Liver (tissue), 9 donors: ENCODE data around the gene RAI1. TPM values are rescaled to one million over a fixed set of nuclear protein-coding genes. Genes with fewer than 3 reads are reported as not detected.

Source experiments
- DNase-seq: peaks from one replicate; pipeline ENCODE4 v3.0.0-alpha.2; 2017; ENCODE audit warnings: low spot score
- H3K27ac ChIP-seq, 2 donors: one replicate each; pipeline ENCODE4 v1.7.0; 2013; ENCODE audit warnings: inconsistent platforms in 2 of 2, low read length in 2 of 2, control low read depth in 1 of 2, low read depth in 1 of 2, mild to moderate bottlenecking in 1 of 2
- H3K27me3 ChIP-seq, 4 donors: one replicate each; pipeline versions ENCODE4 v1.6.1 to v1.7.0; 2013; ENCODE audit warnings: low read length in 3 of 4, inconsistent platforms in 1 of 4, mild to moderate bottlenecking in 1 of 4, moderate library complexity in 1 of 4; ENCODE audit not compliant: control insufficient read depth in 4 of 4, insufficient read depth in 4 of 4
- H3K36me3 ChIP-seq, 4 donors: one replicate each; pipeline versions ENCODE4 v1.6.1 to v1.7.0; 2013; ENCODE audit warnings: low read length in 3 of 4, mild to moderate bottlenecking in 3 of 4, low read depth in 1 of 4, moderate library complexity in 1 of 4; ENCODE audit not compliant: control insufficient read depth in 4 of 4, insufficient read depth in 3 of 4
- H3K4me1 ChIP-seq, 4 donors: one replicate each; pipeline versions ENCODE4 v1.6.1 to v1.7.0; 2013; ENCODE audit warnings: low read length in 3 of 4, mild to moderate bottlenecking in 3 of 4, moderate library complexity in 1 of 4; ENCODE audit not compliant: control insufficient read depth in 4 of 4, insufficient read depth in 4 of 4
- H3K4me3 ChIP-seq, 3 donors: one replicate each; pipeline versions ENCODE4 v1.6.1 to v1.7.0; 2013; ENCODE audit warnings: low read length in 3 of 3, control low read depth in 1 of 3, low read depth in 1 of 3, mild to moderate bottlenecking in 1 of 3
- H3K9ac ChIP-seq, 2 donors: one replicate each; pipeline ENCODE4 v1.7.0; 2013; ENCODE audit warnings: low read length in 2 of 2, mild to moderate bottlenecking in 2 of 2, moderate library complexity in 2 of 2, control low read depth in 1 of 2, low read depth in 1 of 2
- H3K9me3 ChIP-seq, 4 donors: one replicate each; pipeline versions ENCODE4 v1.6.1 to v1.7.0; 2013; ENCODE audit warnings: low read length in 3 of 4; ENCODE audit not compliant: control insufficient read depth in 4 of 4
- CTCF ChIP-seq: fragments of 150-350 bp; IDR thresholded peaks from 2 replicates; pipeline ENCODE4 v1.5.1; 2017; ENCODE audit warnings: improper control_type of control experiment, low read depth, low read length; ENCODE audit not compliant: missing input control
- EGR1 ChIP-seq, 2 donors: IDR thresholded peaks; 2 replicates each; pipeline ENCODE4 v1.6.1; 2016 to 2018; ENCODE audit warnings: antibody characterized with exemption in 2 of 2, low read depth in 2 of 2
- FOXA1 ChIP-seq: IDR thresholded peaks from 2 replicates; pipeline ENCODE4 v1.6.1; 2016; ENCODE audit warnings: antibody characterized with exemption
- FOXA2 ChIP-seq: IDR thresholded peaks from 2 replicates; pipeline ENCODE4 v1.6.1; 2016; ENCODE audit warnings: antibody characterized with exemption
- GABPA ChIP-seq, 2 donors: IDR thresholded peaks in 1 of 2; conservative IDR thresholded peaks in 1 of 2; 2 replicates each; pipeline ENCODE4 v1.6.1; 2016; ENCODE audit warnings: antibody characterized with exemption in 2 of 2, mild to moderate bottlenecking in 1 of 2, moderate library complexity in 1 of 2
- HNF4A ChIP-seq, 2 donors: conservative IDR thresholded peaks; 2 replicates each; pipeline ENCODE4 v1.6.1; 2016; ENCODE audit warnings: antibody characterized with exemption in 2 of 2, mild to moderate bottlenecking in 2 of 2
- HNF4G ChIP-seq: IDR thresholded peaks from 2 replicates; pipeline ENCODE4 v1.6.1; 2016; ENCODE audit warnings: antibody characterized with exemption
- MAX ChIP-seq: IDR thresholded peaks from 2 replicates; pipeline ENCODE4 v1.6.1; 2016; ENCODE audit warnings: antibody characterized with exemption
- NR2F2 ChIP-seq: IDR thresholded peaks from 2 replicates; pipeline ENCODE4 v1.6.1; 2016; ENCODE audit warnings: antibody characterized with exemption
- RAD21 ChIP-seq, 2 donors: IDR thresholded peaks; 2 replicates each; pipeline ENCODE4 v1.6.1; 2016; ENCODE audit warnings: antibody characterized with exemption in 2 of 2, mild to moderate bottlenecking in 2 of 2
- RXRA ChIP-seq, 2 donors: IDR thresholded peaks; 2 replicates each; pipeline ENCODE4 v1.6.1; 2017 to 2018; ENCODE audit warnings: antibody characterized with exemption in 2 of 2, mild to moderate bottlenecking in 1 of 2
- SP1 ChIP-seq: IDR thresholded peaks from 2 replicates; pipeline ENCODE4 v1.6.1; 2018; ENCODE audit warnings: antibody characterized with exemption, mild to moderate bottlenecking
- TAF1 ChIP-seq: conservative IDR thresholded peaks from 2 replicates; pipeline ENCODE4 v1.6.1; 2016; ENCODE audit warnings: antibody characterized with exemption, mild to moderate bottlenecking
- YY1 ChIP-seq: IDR thresholded peaks from 2 replicates; pipeline ENCODE4 v1.6.1; 2016; ENCODE audit warnings: antibody characterized with exemption, mild to moderate bottlenecking
- WGBS: extraction: QIAGEN DNeasy Blood & Tissue Kit; methylation state at CpG from one replicate; pipeline ENCODE4 v1.1.7; 2013; 5-methylcytosine and 5-hydroxymethylcytosine counted together
- polyA plus RNA-seq, 2 donors: library from polyadenylated mRNA; stranded (reverse) in 1 of 2; unstranded in 1 of 2; fragments of 200-250 nt in 1 of 2; fragments of >200 nt in 1 of 2; fragmentation: Nextera tagmentation in 1 of 2; extraction: Ambion mirVana in 1 of 2; gene quantifications; one replicate each; pipeline versions ENCODE4 v1.2.1 to v1.2.3, GENCODE V29; 2013 to 2015
- total RNA-seq, 2 donors: library from RNA; depleted of rRNA; stranded (reverse); fragments of >200 nt; gene quantifications; one replicate each; pipeline ENCODE4 v1.2.3, GENCODE V29; 2014
- TF ChIP-seq, protein P1 (sequence below): IDR thresholded peaks from 2 replicates; pipeline ENCODE4 v1.6.1; 2016; ENCODE audit warnings: antibody characterized with exemption
- TF ChIP-seq, protein P2 (sequence below): IDR thresholded peaks from 2 replicates; pipeline ENCODE4 v1.6.1; 2016; ENCODE audit warnings: antibody characterized with exemption
- TF ChIP-seq, protein P3 (sequence below): IDR thresholded peaks from 2 replicates; pipeline ENCODE4 v1.6.1; 2016; ENCODE audit warnings: antibody characterized with exemption, mild to moderate bottlenecking
- donor health status: healthy.
- donor health status: healthy.
- donor health status: healthy.
- donor health status: healthy.
- donor health status: healthy.

The RAI1 gene
- total and polyA plus RNA-seq, 4 donors, result 0.57 to 7.6 (median 5.3) TPM

- Histone ChIP-seq H3K27ac (peak overlapping the region in 1 of 2 donors; percentile 66), H3K27me3 (no peaks in the 10 kb centered on the region), H3K9ac (peak overlapping the region in 1 of 2 donors; percentile 53), H3K4me3 (no peak overlapping the region), H3K36me3 (no peaks in the 10 kb centered on the region), H3K9me3 (no peaks in the 10 kb centered on the region), H3K4me1 (peaks cover 0 to 19% (median 7%) of the 10 kb centered on the region in 4 donors)
- WGBS, result 73% methylated on average over 3 of the region's 3 CpGs
- DNase-seq, result no peak
- TF ChIP-seq, protein P1, sequence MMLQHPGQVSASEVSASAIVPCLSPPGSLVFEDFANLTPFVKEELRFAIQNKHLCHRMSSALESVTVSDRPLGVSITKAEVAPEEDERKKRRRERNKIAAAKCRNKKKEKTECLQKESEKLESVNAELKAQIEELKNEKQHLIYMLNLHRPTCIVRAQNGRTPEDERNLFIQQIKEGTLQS, result no peak
- TF ChIP-seq MAX (no peak), NR2F2 (no peak), FOXA1 (no peak), TAF1 (no peak), SP1 (no peak), EGR1 (IDR thresholded peaks at IDR 0.05; ENCODE audit: low read depth in 2 of 2) (no peak), HNF4G (no peak), RXRA (IDR thresholded peaks at IDR 0.05) (no peak), CTCF (no peak), FOXA2 (no peak), HNF4A (conservative IDR thresholded peaks at IDR 0.05) (no peak), GABPA (IDR thresholded peaks at IDR 0.05 in 1 of 2, conservative IDR thresholded peaks at IDR 0.05 in 1 of 2) (no peak), RAD21 (IDR thresholded peaks at IDR 0.05) (no peak), YY1 (no peak)
- TF ChIP-seq, protein P2, sequence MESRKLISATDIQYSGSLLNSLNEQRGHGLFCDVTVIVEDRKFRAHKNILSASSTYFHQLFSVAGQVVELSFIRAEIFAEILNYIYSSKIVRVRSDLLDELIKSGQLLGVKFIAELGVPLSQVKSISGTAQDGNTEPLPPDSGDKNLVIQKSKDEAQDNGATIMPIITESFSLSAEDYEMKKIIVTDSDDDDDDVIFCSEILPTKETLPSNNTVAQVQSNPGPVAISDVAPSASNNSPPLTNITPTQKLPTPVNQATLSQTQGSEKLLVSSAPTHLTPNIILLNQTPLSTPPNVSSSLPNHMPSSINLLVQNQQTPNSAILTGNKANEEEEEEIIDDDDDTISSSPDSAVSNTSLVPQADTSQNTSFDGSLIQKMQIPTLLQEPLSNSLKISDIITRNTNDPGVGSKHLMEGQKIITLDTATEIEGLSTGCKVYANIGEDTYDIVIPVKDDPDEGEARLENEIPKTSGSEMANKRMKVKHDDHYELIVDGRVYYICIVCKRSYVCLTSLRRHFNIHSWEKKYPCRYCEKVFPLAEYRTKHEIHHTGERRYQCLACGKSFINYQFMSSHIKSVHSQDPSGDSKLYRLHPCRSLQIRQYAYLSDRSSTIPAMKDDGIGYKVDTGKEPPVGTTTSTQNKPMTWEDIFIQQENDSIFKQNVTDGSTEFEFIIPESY, result no peak
- TF ChIP-seq, protein P3, sequence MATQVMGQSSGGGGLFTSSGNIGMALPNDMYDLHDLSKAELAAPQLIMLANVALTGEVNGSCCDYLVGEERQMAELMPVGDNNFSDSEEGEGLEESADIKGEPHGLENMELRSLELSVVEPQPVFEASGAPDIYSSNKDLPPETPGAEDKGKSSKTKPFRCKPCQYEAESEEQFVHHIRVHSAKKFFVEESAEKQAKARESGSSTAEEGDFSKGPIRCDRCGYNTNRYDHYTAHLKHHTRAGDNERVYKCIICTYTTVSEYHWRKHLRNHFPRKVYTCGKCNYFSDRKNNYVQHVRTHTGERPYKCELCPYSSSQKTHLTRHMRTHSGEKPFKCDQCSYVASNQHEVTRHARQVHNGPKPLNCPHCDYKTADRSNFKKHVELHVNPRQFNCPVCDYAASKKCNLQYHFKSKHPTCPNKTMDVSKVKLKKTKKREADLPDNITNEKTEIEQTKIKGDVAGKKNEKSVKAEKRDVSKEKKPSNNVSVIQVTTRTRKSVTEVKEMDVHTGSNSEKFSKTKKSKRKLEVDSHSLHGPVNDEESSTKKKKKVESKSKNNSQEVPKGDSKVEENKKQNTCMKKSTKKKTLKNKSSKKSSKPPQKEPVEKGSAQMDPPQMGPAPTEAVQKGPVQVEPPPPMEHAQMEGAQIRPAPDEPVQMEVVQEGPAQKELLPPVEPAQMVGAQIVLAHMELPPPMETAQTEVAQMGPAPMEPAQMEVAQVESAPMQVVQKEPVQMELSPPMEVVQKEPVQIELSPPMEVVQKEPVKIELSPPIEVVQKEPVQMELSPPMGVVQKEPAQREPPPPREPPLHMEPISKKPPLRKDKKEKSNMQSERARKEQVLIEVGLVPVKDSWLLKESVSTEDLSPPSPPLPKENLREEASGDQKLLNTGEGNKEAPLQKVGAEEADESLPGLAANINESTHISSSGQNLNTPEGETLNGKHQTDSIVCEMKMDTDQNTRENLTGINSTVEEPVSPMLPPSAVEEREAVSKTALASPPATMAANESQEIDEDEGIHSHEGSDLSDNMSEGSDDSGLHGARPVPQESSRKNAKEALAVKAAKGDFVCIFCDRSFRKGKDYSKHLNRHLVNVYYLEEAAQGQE, result no peak
Measured at GRCh38 chr17:17855976-17856375, 174.7 kb downstream of the RAI1 start.
